ENCODE measurements around the gene AIDA. TPM values are rescaled to one million over a fixed set of nuclear protein-coding genes. Genes with fewer than 3 reads are reported as not detected.
"Not testable (repeated sequence)": the region's sequence is repeated elsewhere in the genome, so short reads cannot be mapped to it uniquely, and the experiment has no call there.

Gene AIDA
- total RNA-seq, 1 experiment from 2014 or later, result 57.0 TPM

GRCh38 chr1:222713091-222713961 lies 1.0 kb upstream of the AIDA start:
- peak; percentile 95 for DNase-seq (ENCODE audit: extremely low read depth, low read depth)

GRCh38 chr1:222711319-222712252 lies 705 bp downstream of the AIDA start:
- peak; percentile 47 for DNase-seq (ENCODE audit: extremely low read depth, low read depth)

- DNase-seq (ENCODE audit: extremely low read depth, low read depth), result no peak
These were observed 2.6 kb downstream of the AIDA start for GRCh38 chr1:222709700-222710153.

GRCh38 chr1:222706815-222707214 lies 5.5 kb downstream of the AIDA start:
- DNase-seq (ENCODE audit: extremely low read depth, low read depth), result no peak

DNA sequence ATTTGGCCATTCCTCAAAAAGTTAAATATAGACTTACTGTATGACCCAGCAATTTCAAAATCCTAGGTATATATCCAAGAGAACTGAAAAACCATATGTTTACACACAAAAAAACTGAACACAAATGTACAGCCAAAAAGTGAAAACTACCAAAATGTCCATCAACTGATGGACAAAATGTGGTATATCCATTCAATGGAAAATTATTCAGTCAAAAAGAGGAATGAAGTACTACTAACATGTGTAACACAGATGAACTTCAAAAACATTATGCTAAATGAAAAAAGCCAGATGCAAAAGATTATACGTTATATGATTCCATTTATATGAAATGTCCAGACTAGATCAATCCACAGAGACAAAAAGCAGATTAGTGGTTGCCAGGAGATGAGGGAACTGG lies 8.0 kb downstream of the AIDA start:
- DNase-seq (ENCODE audit: extremely low read depth, low read depth), result no peak

- no peak for DNase-seq (ENCODE audit: extremely low read depth, low read depth)
These were observed 10.1 kb downstream of the AIDA start for GRCh38 chr1:222702210-222702609.

DNA sequence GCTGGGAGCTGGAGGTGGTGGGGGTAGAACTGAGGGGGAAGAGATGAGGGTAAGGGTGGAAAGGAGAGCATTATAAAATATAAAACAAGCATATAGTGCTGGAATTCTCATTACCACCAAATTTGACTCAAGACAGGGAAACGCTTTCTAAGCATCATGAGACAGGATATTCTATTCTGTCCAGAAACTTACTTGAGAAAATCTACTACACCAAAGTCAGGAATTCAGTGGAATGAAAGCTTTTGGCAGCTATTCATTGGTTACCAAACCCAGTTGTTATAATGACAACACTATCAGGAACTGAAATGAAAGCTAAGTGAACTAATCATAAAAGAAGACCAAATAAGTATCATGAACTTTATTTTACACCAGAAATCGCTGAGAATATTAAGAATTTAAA lies 14.5 kb downstream of the AIDA start:
- no peak for DNase-seq (ENCODE audit: extremely low read depth, low read depth)

GRCh38 chr1:222697203-222697602 lies 15.1 kb downstream of the AIDA start:
- DNase-seq (ENCODE audit: extremely low read depth, low read depth), result no peak

DNA sequence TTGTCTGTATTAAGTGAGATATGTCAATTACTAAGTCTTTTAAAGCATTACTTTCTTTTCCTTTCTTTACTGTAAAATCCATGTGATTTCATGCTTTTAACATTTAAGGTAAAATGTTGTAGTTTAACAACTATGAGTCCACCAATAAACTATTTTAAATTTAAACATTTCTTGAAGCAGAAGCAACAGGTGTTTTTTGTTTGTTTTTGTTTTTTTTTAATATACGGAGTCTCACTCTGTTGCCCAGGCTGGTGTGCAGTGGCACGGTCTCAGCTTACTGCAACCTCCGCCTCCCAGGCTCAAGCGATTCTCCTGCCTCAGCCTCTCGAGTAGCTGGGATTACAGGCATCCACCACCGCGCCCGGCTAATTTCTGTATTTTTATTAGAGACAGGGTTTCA lies 15.6 kb downstream of the AIDA start:
- no peak for DNase-seq (ENCODE audit: extremely low read depth, low read depth)

GRCh38 chr1:222694927-222695326 lies 17.4 kb downstream of the AIDA start:
- DNase-seq (ENCODE audit: extremely low read depth, low read depth), result no peak

- no peak for DNase-seq (ENCODE audit: extremely low read depth, low read depth)
These were observed 21.3 kb downstream of the AIDA start for GRCh38 chr1:222691016-222691415.

DNA sequence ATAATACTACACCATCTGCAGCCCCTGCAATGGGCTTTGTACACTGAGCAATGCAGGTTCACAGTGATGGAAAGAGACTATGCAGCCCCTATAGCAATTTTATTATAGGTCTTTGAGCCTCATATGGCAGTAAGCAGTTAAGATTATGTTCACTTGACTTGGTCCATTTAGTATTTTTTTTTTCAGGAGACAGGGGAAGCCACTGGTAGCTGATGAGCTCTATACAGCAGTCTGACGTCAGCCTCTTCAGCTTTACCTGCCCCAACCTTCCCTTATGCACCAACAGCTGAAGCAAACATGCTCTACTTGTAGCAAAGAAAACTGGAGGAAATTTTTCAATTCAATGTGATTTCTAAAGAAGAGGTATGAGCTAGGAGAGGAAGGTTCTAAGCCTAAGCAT lies 32.2 kb downstream of the AIDA start:
- no peak for DNase-seq (ENCODE audit: extremely low read depth, low read depth)

- DNase-seq (ENCODE audit: extremely low read depth, low read depth), result no peak
These were observed 42.2 kb downstream of the AIDA start for GRCh38 chr1:222670110-222670509.

GRCh38 chr1:222669107-222669506 lies 43.2 kb downstream of the AIDA start:
- DNase-seq (ENCODE audit: extremely low read depth, low read depth), result not testable (repeated sequence)

- not testable (repeated sequence) for DNase-seq (ENCODE audit: extremely low read depth, low read depth)
These were observed 44.1 kb downstream of the AIDA start for GRCh38 chr1:222668184-222668583.

DNA sequence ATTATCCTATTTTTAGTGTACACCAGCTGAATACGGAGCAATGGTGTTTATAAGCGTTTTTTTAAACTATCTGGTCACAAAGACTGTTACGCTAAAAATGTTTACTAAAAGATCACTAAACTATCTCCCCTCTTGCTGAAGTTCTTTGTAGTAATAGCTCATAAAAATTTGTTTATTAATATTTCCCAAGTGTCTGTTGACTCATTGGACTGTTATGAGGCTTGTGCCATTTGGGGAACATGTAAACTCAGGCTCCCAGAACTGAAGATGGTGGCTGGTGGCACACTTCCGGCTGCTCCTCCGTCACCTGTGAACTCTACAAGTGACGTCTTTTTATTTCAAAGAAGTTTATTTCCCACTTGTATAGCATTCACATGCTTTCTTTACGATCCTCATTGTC lies 46.3 kb downstream of the AIDA start:
- no peak for DNase-seq (ENCODE audit: extremely low read depth, low read depth)

DNA sequence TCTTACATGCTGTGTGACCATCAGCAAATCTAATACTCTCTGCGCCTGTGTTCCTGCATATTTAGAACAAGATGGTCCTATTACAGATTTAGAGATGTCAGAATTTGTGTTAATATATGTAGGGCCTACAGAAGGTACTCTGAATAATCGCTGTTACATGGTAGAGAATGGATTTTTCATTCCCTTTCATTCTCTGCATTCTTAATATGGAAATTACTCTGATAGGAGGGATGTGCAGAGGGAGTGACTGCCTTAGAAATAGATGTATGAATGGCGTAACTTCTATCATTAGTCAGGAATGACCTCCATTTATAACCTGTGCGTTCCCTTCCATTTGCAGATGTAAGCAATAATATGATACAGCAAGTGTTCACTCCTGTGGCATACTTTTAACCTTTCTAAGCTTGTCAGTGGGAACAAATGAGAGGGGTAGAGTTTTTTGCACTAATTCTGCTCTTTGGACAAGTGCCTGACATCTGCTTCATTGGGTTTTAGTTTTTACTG lies 48.8 kb downstream of the AIDA start:
- no peak for DNase-seq (ENCODE audit: extremely low read depth, low read depth)

DNA sequence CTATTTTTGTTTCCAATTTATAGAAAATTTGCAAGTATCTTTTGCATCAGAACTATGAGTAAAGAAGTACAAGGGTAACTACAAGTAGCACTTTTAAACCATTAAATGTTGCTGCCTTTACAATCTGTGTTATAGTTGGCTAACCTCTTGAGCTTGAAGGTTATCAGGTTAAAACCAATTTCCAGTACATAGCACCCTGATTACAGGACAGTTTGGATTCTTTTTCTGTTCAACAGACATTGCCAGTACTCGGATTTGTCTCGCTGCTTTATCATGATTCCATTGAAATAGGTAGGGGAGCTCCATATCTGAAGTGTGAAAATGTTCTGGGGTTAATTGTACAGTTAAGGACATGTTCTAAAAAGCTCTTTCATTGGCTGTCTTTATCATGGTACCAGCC lies 54.4 kb downstream of the AIDA start:
- no peak for DNase-seq (ENCODE audit: extremely low read depth, low read depth)

DNA sequence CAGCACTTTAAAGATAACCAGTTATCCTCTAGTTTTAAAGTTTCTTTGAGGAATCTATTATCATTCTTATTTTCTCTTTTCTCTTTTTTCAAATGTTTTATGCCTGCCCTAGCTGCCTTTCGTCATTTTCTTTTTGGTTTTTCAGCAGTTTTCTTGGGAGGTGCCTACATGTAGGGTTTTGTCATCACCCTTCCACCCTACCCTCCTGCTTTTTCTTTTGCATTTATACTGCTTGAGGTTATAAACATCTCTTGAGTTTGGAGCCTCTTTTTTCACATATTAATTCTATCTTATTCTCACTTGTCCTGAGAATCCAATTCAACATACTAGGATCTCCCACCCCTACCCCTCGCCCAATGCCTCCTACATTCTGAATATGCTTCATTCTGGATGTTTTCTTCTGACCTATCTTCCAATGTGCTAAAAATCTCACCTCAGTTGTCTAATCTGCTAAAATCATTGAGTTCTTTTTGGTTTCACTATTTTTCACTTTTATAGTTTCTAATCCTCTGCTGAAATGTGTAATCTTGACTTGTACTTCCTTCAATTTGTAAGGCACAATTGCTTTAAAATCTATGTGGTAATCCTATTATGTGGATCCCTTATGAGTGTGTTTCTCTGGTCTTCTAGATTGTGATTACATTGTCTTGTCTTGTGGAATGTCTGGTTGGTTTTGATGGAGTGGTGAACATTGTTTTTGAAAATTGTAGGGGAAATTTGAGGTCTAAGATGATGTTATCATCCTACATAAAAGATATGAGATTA lies 55.7 kb downstream of the AIDA start:
- no peak for DNase-seq (ENCODE audit: extremely low read depth, low read depth)

DNA sequence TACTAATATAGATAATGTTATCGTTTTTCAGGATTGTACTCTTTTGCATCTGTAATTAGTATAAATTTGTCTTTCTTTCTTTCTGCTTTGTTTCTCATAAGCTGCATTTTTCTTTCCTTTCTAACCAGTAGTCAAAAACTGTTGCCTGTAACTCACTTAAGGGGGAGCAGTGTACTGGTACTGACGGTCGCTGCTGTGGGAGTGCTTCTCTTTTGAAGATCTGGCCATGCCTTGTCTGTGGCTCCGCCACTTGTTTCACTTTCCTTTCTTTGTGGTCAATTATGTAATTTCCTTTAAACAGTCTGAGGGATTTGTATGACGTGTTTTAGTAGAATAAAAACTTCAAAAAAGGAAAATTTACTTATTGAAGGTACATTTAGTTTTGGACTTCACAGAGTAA lies 57.4 kb downstream of the AIDA start:
- no peak for DNase-seq (ENCODE audit: extremely low read depth, low read depth)

All from NCI-H460 (cell line).